Activated CD8-positive, alpha-beta memory T cell treated with anti-CD3 and anti-CD28 coated beads, Interleukin-2, amount 50 U/mL, for 1 hour (primary cell): ENCODE measurements around the gene MSL3B.

Experiments used
- DNase-seq: peaks from one replicate; pipeline ENCODE4 v3.0.0-alpha.2; 2020; ENCODE audit errors: extremely low read depth

The MSL3B gene

DNA sequence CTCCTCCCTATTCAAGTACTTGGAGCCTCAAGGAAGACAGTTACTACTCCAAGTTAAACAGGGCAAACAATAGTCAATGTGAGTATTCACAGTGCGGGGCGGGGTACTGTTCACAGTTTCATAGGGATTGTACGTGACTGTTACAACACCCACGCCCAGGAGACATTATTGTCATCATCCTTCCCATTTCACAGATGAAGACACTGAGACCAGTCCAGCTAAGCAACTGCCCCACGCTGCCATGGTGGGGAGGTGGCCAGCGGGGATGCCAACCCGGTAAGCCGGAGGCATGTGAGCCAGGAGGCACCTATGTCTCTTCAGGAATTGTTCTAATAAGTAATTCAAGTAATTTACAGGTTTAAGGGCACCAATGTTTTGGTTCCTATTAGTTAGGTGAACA lies 14.8 kb downstream of the MSL3B start:
- no peak for DNase-seq

DNA sequence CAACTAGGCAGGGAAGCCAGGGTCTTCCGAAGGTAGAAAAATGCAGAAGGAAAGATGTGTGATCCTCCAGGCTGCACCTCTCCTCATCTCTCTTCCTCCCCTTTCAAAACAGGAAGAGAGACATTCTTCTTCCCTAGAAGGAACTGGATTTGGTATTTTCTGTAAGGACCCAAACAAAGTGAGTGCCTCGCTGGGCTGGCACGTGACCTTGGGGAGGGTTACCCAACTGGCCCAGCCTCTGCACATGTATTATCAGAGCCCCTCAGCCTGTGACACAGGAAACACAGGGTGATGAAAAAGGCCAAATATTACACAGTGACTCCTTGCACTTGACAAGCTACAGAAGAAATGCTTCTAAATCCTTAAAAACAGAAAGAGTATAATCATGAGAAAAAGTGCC lies 16.1 kb downstream of the MSL3B start:
- DNase-seq = no peak

DNA sequence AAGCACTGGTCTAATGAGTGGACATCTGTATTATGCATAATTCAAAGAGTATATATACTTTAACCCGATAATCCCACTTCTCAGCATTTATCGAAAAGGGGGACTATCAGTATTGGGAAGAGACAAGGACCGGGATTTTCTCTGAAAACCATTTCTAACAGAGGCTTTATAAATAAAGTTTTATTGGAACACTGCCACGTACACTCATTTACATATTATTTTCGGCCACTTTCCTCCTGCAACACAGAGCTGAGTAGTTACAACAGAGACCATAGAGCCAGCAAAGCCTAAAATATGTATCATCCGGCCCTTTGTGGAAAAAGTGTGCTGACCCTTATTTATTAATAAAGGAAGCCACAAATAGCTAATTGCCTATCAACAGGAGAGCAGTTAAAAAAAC lies 17.0 kb downstream of the MSL3B start:
- DNase-seq = no peak

DNA sequence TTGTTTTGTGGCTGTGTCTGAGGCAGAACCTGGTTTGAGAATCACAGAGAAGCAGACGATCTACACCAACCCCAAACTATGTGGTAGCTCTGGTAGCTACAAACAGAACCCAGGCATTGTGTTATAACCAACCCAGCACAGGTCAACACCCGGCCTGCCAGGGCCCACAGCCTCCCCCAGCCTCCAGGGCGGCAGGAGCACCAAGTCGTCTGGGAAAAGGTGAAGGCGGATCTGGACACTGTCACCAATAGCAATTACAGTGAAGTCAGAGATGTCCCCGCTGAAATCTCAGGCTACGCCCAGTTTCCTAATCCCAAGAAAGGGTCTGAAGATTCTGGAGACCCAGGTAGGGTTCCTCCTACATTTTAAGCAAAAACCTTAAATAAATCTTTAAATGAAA lies 17.4 kb downstream of the MSL3B start:
- DNase-seq = no peak

DNA sequence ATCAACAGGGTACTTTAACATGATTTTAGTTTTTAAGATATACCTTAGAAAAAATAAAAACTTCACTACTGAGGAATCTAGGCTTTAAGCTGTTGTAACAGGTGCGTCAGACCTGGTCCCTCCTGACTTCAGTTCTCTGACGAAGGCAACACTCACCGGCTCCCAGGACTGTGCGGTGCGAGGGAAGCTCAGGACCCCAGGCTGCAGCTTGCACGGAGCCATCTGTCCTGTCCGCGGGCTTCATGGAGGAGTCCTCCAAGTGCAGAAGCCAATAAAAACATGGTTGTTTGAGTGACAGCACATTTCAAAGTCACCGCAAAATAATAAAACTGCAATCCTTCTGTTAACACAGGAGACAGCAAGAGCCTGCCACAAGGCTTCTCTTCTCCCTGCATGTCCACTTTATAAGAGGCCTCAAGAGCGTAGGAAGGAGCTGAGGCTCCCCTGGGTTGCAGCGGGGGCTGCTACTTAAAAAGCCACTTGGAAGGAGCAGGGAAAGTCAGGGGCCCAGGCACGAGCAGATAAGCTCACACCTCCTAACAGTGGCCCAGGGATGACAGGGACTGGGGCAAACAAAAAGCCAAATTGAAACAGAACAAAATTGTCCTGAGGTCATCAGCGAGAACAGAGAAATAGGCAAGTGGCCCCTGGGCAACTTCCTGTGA lies 18.4 kb downstream of the MSL3B start:
- no peak for DNase-seq

DNA sequence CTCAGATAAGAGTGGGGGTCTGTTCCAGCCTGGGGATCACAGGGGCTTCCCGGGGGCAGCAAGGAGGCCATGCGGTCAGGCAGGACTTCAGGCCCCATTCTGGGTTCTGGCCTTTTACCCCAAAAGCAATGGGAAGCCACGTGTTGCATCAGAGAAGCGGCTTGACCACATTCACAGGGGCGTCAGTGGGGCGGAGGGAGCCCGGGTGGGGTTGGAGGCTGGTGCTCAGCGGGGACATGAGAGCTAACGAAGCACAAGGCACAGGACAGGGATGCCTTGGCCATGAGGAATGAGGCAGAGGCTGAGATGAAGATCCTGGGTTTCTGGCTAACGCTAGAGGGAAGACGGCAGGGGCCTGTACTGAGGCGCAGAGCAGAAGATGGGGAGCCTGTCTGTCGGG lies 19.9 kb downstream of the MSL3B start:
- no peak for DNase-seq

DNA sequence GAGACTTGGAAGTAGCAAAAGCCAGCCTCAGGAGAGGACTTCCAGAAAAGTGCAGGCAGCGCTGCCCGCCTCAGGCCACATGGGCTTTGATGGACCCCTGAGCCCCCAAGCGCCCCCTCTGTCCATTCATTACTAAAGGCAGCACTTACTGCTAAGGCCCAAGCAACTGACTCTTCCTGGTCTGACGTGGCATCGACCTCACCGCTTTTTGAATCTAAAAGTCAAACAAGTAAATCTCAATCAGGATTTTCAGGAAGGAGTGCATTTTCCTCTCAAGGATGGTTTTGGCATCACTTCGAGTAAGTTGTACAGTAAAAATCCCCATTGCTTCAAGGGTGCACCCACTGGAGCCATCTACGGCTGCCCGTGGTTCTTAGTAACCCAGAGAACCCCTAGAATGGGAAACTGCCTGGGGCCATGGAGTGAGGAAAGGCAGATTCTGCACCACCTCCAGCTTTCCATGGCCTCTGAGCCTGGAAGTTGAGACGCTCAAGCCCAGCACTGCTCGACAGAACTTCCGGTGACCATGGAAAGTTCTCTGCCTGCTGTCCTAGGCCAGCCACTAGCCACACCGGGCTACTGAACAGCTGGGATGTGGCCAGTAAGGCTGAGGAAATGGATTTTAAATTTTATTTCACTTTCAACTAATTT lies 20.8 kb downstream of the MSL3B start:
- no peak for DNase-seq

DNA sequence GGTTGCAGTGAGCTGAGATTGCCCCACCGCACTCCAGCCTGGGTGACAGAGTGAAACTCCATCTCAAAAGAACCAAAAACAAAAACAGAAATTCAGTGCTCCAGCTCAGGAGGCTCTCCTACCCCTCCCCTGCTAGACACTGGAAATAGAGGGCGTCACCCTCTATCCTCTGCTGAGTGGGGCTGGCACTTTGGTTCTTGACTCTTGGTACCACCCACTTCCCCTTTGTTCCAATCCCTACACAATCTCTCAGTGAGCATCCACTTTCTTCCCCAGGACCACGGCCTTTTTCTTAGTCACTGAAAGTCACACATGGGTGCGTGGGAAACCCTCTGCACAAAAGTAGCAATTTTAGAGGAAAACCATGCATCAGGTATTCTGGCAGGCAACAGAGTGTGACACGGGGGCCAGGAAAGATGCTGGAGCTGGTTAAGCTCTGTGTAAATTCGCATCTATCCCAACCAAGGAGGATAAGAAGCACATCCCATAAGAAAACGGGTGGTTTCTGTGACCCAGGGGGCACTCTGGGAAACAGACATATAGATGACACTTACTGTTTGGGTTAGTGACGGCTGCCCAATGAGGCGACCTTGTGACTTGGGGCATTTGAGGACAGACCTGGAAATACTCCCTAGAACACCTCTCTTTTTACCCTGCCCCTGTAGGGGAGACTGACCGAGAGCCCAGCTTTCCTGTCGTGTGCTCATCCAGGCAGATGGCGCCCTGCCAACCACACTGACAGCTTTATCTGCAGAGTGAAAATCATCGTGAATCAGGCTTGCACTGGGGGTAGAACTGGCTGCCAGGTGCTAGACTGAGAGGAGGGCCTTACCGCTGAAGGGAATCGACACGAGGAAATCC lies 21.6 kb downstream of the MSL3B start:
- no peak for DNase-seq

DNA sequence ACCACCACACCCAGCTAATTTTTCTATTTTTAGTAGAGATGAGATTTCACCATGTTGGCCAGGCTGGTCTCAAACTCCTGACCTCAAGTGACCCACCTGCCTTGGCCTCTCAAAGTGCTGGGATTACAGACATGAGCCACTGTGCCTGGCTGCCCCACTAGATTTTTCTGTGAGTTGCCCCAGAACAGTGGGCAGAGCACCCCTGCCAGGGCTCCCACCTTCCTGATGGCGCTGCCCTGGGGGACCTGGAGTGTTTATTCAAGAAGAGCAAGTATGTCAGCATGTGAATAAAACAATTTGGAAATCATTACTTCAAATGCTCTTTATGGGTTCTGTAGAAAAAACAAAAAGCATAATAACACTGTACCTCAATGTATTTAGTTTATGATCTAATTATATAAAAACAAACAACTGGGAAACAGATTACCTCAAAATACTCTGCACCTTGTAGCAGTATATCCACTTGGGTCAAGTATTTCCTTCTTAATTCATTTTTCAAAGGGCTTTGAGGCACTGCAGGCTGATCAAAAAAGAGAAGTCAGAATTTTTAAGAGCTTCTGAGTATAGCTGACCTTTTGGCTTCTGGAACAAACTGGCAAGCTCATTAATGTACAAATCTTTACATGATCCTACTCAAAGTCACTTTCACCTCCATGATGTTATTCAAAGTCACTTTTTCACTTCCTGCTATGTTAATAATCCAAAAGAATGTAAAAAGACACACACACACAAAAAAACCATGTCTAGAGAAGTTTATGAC lies 22.7 kb downstream of the MSL3B start:
- DNase-seq = no peak

DNA sequence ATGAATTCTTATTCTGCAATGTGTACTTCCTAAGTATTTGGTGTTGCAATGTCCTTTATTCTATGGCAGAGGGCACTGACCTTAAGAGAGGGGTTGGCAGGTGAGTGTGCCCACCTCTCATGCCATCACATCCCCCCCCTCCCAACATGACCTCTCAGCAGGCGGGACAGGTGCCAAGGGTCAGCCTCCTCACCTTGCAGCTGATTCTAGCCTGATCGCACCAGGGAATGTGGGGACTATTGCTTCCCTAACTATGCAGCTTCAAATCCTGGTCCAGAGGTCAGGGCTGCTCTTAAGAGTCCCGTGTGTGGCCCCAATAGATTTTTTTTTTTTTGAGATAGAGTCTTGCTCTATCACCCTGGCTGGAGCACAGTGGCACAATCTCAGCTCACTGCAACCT lies 23.4 kb downstream of the MSL3B start:
- no peak for DNase-seq

DNA sequence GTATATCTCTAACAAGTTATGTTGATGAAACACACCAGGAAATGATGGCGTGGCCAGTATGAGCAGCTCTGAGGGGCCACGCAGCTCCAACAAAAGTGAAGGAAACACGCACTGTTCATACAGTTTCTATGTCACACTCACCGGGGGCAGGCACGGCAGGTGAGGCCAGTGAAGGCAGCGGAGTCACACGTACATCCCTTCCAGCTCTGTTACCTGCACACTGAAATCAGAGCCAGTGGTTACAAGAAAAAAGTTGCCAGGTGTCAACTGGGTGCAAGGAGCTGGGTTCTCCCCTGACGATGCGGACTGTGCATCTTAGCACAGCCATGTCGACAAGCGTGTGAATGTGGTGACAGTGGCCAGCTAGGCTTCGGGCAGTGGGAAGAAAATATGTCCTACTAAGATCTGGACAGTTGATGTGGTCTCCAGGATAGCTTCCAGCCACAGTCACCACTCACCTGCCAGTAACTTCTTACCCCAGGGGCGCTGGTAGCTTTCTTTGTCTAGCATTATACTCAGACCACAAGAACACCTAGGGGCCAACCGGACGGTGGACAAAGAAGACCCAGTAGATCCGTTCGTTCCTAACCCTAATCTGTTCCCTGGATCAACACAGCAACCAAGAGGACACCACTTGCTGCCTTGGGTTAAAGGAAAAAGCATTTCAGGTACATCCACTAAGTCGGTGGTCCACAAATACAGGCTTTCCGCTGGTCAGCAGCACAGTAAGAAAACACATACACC lies 23.9 kb downstream of the MSL3B start:
- no peak for DNase-seq

DNA sequence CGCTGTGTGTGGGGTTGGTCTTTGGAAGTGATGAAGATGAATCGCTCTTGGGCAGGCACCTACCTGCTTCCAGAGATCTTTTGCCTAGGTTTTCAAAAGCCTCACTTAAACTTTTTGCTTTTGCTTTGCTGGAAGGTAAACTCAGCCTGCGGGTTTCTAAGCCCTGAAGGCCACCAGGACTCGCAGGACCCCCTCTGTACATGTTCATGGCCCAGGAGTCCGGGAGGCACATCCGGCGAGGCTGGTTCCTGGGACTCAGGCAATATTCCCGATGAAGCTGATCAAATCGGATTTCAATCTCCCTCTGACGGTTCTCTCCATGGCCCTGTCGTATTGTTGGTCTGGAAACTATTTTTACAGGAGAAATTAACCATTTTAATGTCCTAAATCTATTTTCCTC lies 27.0 kb downstream of the MSL3B start:
- DNase-seq = no peak

DNA sequence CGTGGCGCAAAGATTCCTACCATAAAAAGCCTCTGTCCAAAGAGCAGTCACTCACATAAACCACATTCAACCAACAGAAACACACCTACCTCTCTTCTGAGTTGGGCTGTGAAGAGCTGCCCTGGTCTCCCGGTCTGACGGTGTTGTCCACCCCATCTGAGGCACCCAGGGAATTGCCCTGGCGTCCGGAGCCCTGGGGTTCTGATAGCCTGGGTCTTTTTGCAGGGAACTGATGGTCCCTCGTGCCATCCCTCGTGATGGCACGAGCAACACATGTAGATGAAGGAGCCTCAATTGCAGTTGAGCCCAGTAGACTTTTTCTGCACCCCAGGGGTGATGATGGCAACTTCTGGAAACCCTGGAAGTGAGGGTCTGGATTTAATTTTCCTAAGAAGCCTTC lies 27.7 kb downstream of the MSL3B start:
- DNase-seq = no peak

DNA sequence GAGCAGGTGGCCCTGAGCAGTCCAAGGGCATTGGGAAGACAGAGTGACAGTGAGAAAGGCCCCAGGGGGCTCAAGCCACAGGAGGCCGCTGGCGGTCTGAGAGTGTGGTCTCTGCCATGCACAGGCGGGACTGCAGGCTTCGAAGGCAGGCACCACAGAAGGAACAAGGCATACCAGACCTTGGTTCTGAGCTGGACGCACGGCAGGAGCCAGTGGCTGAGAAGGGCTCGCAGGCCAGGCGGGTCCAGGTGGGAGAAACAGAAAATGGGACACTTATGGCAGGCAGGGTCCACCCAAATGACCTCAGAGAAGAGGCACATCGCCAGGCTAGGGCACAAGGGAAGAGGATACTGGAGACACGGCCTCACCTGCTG lies 28.8 kb downstream of the MSL3B start:
- DNase-seq = no peak

DNA sequence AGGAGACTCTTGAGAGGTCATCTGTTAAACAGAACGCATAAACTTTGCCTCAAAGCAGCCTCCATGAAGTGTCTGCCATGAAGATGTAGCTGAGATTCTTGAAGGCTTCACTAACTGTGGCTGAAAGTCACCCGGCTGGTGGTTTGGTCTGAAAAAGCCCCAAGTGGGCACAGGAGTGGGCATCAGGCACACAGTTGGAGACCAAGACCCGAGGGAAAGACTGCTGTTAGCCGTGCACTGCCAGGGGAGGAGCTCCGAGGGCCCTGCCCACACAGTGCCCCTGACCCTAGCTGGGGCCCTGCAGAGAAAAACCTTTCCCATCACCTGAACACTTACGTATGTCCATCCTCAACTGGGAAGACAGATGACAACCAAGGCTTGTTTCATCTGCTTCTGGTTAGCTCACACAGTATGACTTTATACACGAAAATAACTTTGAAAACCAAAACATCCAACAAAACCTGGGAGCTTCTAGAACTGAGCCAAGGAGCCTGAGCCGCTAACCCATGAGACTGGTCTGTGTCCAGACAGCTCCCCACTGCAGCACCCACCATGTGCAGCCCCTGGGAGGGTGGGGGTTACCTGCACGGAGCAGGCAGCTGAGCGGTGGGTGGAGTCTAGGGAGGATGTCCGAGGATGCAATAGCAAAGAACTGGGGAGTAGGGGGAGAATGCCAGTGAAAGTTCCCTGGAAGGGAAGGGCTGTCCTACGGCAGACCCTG lies 29.3 kb downstream of the MSL3B start:
- no peak for DNase-seq

DNA sequence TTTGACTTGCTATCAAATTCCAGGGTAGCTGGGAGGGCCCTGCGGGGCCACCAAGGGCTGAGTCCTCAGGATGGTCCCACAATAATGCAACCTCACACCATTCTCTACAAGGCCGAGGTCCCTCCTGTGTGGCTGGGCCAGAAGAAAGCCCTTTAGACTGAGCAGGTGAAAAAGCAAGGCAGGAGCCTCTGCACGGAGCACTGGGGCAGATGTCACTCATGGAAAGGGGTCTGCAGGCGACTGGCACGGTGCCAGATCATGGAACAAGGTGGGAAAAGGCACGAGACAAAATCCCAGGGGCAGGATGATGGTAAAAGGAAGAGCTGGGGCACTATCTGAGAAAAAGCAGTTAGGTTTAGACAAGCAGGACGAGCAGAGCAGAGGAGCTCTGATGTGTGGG lies 29.9 kb downstream of the MSL3B start:
- DNase-seq = no peak

DNA sequence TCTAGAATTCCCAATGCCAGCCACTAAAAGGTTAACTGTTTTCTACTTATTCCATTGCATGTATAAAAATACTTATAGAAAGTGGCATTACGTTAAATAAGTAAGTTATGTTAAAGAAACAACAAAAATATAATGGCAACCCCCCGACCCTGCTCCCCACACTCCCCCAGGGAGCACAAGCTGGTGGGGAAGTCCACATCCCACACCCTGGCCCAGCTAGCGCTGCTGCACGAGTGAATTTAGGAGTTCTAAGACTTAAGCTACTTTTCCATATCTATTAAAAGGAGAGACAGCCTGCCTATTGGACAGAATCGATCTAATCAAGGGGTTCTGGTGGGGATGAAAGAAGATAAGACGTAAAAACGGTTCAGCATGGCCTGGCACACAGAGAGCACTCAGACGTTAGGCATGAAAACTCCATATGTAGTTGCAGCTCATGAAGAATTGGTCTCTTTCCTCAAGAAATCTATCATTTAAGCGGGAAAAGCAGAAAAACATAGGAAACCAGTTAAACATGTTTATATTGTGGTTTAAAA lies 30.4 kb downstream of the MSL3B start:
- no peak for DNase-seq

DNA sequence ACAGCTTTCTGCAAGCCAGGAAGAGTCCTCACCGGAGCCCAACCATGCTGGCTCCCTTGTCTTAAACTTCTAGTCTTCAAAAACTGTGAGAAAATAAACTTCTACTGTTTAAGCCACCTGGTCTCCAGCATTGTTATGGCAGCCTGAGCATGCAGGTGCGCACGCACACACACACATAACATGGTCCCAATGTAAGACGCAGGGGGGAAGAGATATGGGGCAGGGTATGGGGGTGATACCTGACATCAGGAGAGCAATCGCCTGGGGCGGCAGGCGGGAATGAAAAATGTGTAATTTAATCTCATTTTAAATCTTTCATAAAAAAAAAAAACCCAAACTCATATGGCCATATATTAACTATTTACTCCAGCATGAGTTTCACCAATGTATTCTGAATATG lies 31.8 kb downstream of the MSL3B start:
- no peak for DNase-seq

DNA sequence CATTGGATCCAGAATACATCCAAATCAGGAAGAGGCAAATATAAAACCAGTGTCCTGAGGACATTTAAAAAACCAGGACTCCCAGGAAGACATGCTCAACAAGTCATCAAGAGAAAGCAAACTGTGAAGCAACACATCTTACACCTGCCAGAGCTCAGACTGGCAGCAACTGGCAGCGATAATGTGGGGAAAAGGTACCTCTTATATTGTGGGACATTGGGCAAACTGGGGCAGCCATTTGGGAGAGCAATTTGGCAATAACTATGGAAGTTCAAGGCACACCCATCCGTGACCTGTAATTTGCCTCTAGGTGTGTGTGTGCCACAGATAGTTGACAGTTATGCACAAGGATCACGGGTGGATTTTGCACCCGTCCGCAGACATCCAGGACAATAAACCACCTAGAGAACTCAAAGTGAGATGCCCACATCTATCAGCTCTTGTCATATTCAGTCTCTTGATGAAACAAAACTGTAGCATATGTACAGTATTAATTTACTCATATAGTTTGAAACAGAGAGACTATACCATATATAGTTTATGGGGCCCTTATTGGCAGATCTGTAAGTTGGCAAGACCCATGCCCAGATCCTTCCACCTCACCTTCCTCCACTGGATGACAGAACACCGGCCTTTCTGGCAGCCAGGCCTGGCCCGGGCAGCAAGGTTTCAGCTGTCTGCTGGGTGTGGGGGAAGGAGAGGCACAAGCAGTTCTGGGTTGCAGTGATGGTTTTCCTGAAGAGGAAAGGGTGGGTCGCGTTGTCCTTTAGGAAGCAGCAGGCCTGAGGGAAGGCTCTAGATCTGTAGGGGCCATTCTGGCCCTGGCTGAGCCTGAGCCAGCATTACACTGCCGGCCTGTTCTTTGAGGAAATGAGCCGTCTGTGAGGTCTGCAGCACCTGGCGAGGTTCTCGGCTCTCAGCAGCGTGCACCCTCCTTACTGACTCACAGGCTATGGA lies 32.7 kb downstream of the MSL3B start:
- no peak for DNase-seq

DNA sequence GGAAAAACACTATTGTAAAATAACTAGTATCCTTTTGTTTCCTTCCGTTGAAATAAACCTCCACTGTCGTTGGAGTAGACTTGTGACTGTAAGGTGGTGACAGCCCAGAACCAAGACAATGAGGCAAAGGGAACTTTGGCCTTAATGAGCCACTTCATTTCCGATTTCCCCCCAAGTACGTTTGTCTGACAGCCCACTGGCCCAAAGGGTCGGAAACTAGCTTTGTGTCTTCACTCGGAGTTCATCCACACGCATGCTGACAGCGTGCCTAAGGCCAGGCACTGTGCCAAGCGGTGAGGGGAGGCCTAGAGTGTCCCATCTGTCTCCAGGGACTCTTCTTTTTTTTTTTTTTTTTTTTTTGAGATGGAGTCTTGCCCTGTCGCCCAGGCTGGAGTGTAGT lies 34.8 kb downstream of the MSL3B start:
- DNase-seq = no peak
